GM19025 (cell line): Measurements from ENCODE around the gene DGKH.

Experiments
- ATAC-seq: cut with Tn5 transposase; IDR thresholded peaks from one replicate; pipeline ENCODE4 v1.9.1; 2021; ENCODE audit warnings: mild to moderate bottlenecking, low read depth, moderate library complexity; ENCODE audit not compliant: unreplicated experiment

DGKH gene

GRCh38 chr13:42271337-42272114, 223.1 kb downstream of the DGKH start:
- ATAC-seq, result peak; percentile 82

GRCh38 chr13:42272115-42272803, 223.8 kb downstream of the DGKH start, which contains the start of gene AKAP11:
Gene AKAP11 (plus strand): TSS chr13:42272152. CDS start chr13:42286349, 14,197 bp downstream.
- ATAC-seq, result peak; percentile 7

- no peak for ATAC-seq
These were observed 224.3 kb downstream of the DGKH start for GRCh38 chr13:42272804-42273175.

- ATAC-seq, result no peak
These were observed 226.1 kb downstream of the DGKH start for GRCh38 chr13:42274386-42275097.

GRCh38 chr13:42275098-42275471, 226.6 kb downstream of the DGKH start:
- peak; percentile 20 for ATAC-seq

GRCh38 chr13:42275506-42275905, 227.1 kb downstream of the DGKH start:
- no peak for ATAC-seq

GRCh38 chr13:42276683-42277082, 228.2 kb downstream of the DGKH start:
- no peak for ATAC-seq

GRCh38 chr13:42277618-42278276, 229.3 kb downstream of the DGKH start:
- ATAC-seq, result no peak

GRCh38 chr13:42279080-42279479, 230.6 kb downstream of the DGKH start:
- ATAC-seq, result no peak

GRCh38 chr13:42279986-42280385, 231.5 kb downstream of the DGKH start:
- ATAC-seq, result no peak

GRCh38 chr13:42280537-42280936, 232.1 kb downstream of the DGKH start:
- ATAC-seq, result no peak

- no peak for ATAC-seq
These were observed 235.1 kb downstream of the DGKH start for GRCh38 chr13:42283574-42283973.

GRCh38 chr13:42284068-42284467, 235.6 kb downstream of the DGKH start:
- no peak for ATAC-seq
